PC-3 (cell line): ENCODE measurements around the gene VTI1A. TPM values are rescaled to one million over a fixed set of nuclear protein-coding genes. Genes with fewer than 3 reads are reported as not detected.

Experiments used
- ATAC-seq: fragments of 200-7000 bp; cut with Tn5 transposase; 2 replicates; pipeline ENCODE4 v1.9.1; 2020; ENCODE audit warnings: mild to moderate bottlenecking, moderate library complexity
- BruUV-seq: library from RNA; stranded (reverse); fragments of 400-500 nt; replicated peaks from 2 replicates; lab custom pipeline; 2021; lab: Mats Ljungman, UMichigan
- CTCF ChIA-PET: fragments of 300-600 bp; sonication (Branson Sonifier 250); formaldehyde crosslinking; loops from one replicate; lab custom pipeline; 2022; ENCODE audit warnings: antibody characterized with exemption; lab: Charles Lee
- POLR2A ChIA-PET: fragments of 300-600 bp; sonication (Branson Sonifier 250); formaldehyde crosslinking; loops from one replicate; lab custom pipeline; 2022; ENCODE audit warnings: antibody characterized with exemption; ENCODE audit not compliant: unreplicated experiment; lab: Charles Lee
- DNase-seq: peaks from one replicate; pipeline ENCODE4 v3.0.0-alpha.2; 2015
- H2AFZ ChIP-seq: fragments of 300-600 bp; sonication (generic); 2 replicates; pipeline ENCODE4 v1.6.0; 2016; ENCODE audit warnings: antibody characterized with exemption, low read length
- H3F3A ChIP-seq: fragments of 300-600 bp; sonication (generic); one replicate; pipeline ENCODE4 v1.6.0; 2017; ENCODE audit warnings: antibody characterized with exemption, low read length, control low read depth, mild to moderate bottlenecking; ENCODE audit not compliant: unreplicated experiment
- H3K27ac ChIP-seq: fragments of 300-600 bp; sonication (generic); 2 replicates; pipeline ENCODE4 v1.5.1; 2016; ENCODE audit warnings: mild to moderate bottlenecking, low read length
- H3K27me3 ChIP-seq: fragments of 300-600 bp; sonication (generic); 2 replicates; pipeline ENCODE4 v1.6.1; 2016; ENCODE audit warnings: low read length, mixed read lengths
- H3K36me3 ChIP-seq: fragments of 300-600 bp; sonication (generic); 2 replicates; pipeline ENCODE4 v1.6.1; 2016; ENCODE audit warnings: low read depth, mixed run types, low read length, mixed read lengths
- H3K4me1 ChIP-seq: fragments of 300-600 bp; sonication (generic); 2 replicates; pipeline ENCODE4 v1.5.1; 2016; ENCODE audit warnings: low read length; ENCODE audit not compliant: insufficient read depth
- H3K4me2 ChIP-seq: fragments of 300-600 bp; sonication (generic); 2 replicates; pipeline ENCODE4 v1.6.0; 2016; ENCODE audit warnings: low read length
- H3K4me3 ChIP-seq: fragments of 300-600 bp; sonication (generic); 2 replicates; pipeline ENCODE4 v1.5.1; 2016; ENCODE audit warnings: mild to moderate bottlenecking, low read length, mixed read lengths
- H3K79me2 ChIP-seq: fragments of 300-600 bp; sonication (generic); 2 replicates; pipeline ENCODE4 v1.6.1; 2017; ENCODE audit warnings: low read length, mixed read lengths
- H3K9ac ChIP-seq: fragments of 300-600 bp; sonication (generic); 2 replicates; pipeline ENCODE4 v1.6.0; 2016; ENCODE audit warnings: mild to moderate bottlenecking, low read length
- H3K9me2 ChIP-seq: fragments of 300-600 bp; sonication (generic); replicated peaks from 2 replicates; pipeline ENCODE4 v1.6.1; 2016; ENCODE audit warnings: mixed run types, low read length, mixed read lengths
- H3K9me3 ChIP-seq: fragments of 300-600 bp; sonication (generic); 2 replicates; pipeline ENCODE4 v1.6.1; 2016; ENCODE audit warnings: low read length, mixed read lengths
- H4K20me1 ChIP-seq: fragments of 300-600 bp; sonication (generic); 2 replicates; pipeline ENCODE4 v1.6.1; 2016; ENCODE audit warnings: low read length, mixed read lengths
- CTCF ChIP-seq: fragments of 300-600 bp; sonication (generic); conservative IDR thresholded peaks from 2 replicates; pipeline ENCODE4 v1.5.1; 2017; ENCODE audit warnings: antibody characterized with exemption, low read depth, mild to moderate bottlenecking, low read length
- EZH2 ChIP-seq: fragments of 300-600 bp; sonication (generic); IDR thresholded peaks from one replicate; pipeline ENCODE4 v1.6.1; 2017; ENCODE audit warnings: antibody characterized with exemption, mild to moderate bottlenecking, low read length; ENCODE audit not compliant: unreplicated experiment
- EZH2phosphoT487 ChIP-seq: fragments of 300-600 bp; sonication (generic); IDR thresholded peaks from 2 replicates; pipeline ENCODE4 v1.6.1; 2018; ENCODE audit warnings: mild to moderate bottlenecking, antibody characterized with exemption, low read length, borderline replicate concordance
- intact Hi-C: fragments of 100-400 bp; cut with micrococcal nuclease; formaldehyde crosslinking; loops from 2 replicates; pipeline ENCODE4 v1.9.0; 2023
- total RNA-seq: library from RNA; depleted of rRNA; stranded (reverse); fragments of >200 nt; gene quantifications from 2 replicates; pipeline ENCODE4 v1.2.3, GENCODE V29; 2014

The VTI1A gene
- total RNA-seq, 1 experiment from 2014 or later: 18.1 TPM

GRCh38 chr10:112412696-112413095, 34.3 kb upstream of the VTI1A start:
- Histone ChIP-seq H3K4me1 (no peaks in the 10 kb centered on the region), H3K79me2 (no peaks in the 10 kb centered on the region), H3K9me2 (no peaks in the 10 kb centered on the region), H3K36me3 (no peaks in the 10 kb centered on the region), H3K27me3 (no peaks in the 10 kb centered on the region), H3K27ac (no peak overlapping the region), H4K20me1 (no peaks in the 10 kb centered on the region), H3K4me2 (no peak overlapping the region), H3K9me3 (no peaks in the 10 kb centered on the region), H3K9ac (no peak overlapping the region), H3F3A (no peaks in the 10 kb centered on the region), H3K4me3 (no peak overlapping the region), H2AFZ (no peak overlapping the region)
- no peak for TF ChIP-seq EZH2phosphoT487
- no peak for TF ChIP-seq EZH2
- TF ChIP-seq CTCF: no peak
- ChIA-PET POLR2A (no interaction called here), CTCF (no interaction called here)
- ATAC-seq: no peak
- DNase-seq: no peak
- intact Hi-C loops: no loop called here
- no TSS peak for BruUV-seq

GRCh38 chr10:112421731-112422130, 25.3 kb upstream of the VTI1A start:
- Histone ChIP-seq H3K36me3 (no peaks in the 10 kb centered on the region), H2AFZ (no peak overlapping the region), H3K9ac (no peak overlapping the region), H3K9me3 (no peaks in the 10 kb centered on the region), H3F3A (no peaks in the 10 kb centered on the region), H3K79me2 (no peaks in the 10 kb centered on the region), H3K27ac (no peak overlapping the region), H3K4me2 (no peak overlapping the region), H3K4me3 (no peak overlapping the region), H3K9me2 (no peaks in the 10 kb centered on the region), H3K4me1 (no peaks in the 10 kb centered on the region), H3K27me3 (no peaks in the 10 kb centered on the region), H4K20me1 (no peaks in the 10 kb centered on the region)
- CTCF ChIA-PET: no interaction called here
- intact Hi-C loops: no loop called here
- TF ChIP-seq EZH2: no peak
- no peak for TF ChIP-seq CTCF
- TF ChIP-seq EZH2phosphoT487: no peak
- ATAC-seq: no peak
- POLR2A ChIA-PET: interaction anchor here (0.6 kb wide), 1 partner anchor 40 kb away, joined by 6 read pairs; no protein-coding TSS in a partner anchor
- no TSS peak for BruUV-seq
- no peak for DNase-seq

- intact Hi-C loops: no loop called here
- ChIA-PET CTCF (interaction anchor here (0.6 kb wide), 1 partner anchor 10 kb away, joined by 3 read pairs; no protein-coding TSS in a partner anchor), POLR2A (no interaction called here)
- no peaks in the 10 kb centered on the region for H3K27me3 ChIP-seq
- H2AFZ ChIP-seq: no peak overlapping the region
- no peak for TF ChIP-seq EZH2
- TF ChIP-seq EZH2phosphoT487: no peak
- no peak for TF ChIP-seq CTCF
- H3K4me2 ChIP-seq: no peak overlapping the region
- no peak for ATAC-seq
- no peaks in the 10 kb centered on the region for H3K36me3 ChIP-seq
- H4K20me1 ChIP-seq: no peaks in the 10 kb centered on the region
- H3K79me2 ChIP-seq: no peaks in the 10 kb centered on the region
- H3K9me2 ChIP-seq: no peaks in the 10 kb centered on the region
- no peaks in the 10 kb centered on the region for H3K9me3 ChIP-seq
- no peak for DNase-seq
- no peaks in the 10 kb centered on the region for H3K4me1 ChIP-seq
- no peak overlapping the region for H3K9ac ChIP-seq
- H3K27ac ChIP-seq: no peak overlapping the region
- no peaks in the 10 kb centered on the region for H3F3A ChIP-seq
- no peak overlapping the region for H3K4me3 ChIP-seq
- no TSS peak for BruUV-seq
These were observed 22.4 kb upstream of the VTI1A start for GRCh38 chr10:112424651-112425050.
